Stomach (tissue), 9 donors: Measurements from ENCODE around the gene SLC35E1. TPM values are rescaled to one million over a fixed set of nuclear protein-coding genes. Genes with fewer than 3 reads are reported as not detected.

ENCODE experiments used
- DNase-seq, 2 donors: peaks; one replicate each; pipeline versions ENCODE4 v3.0.0 to v3.0.0-alpha.2; 2013 to 2019
- H3K27ac ChIP-seq, 5 donors: fragments of 200-600 bp in 4 of 5; sonication (generic) in 4 of 5; one replicate each; pipeline ENCODE4 v1.5.1; 2013 to 2019; ENCODE audit warnings: mild to moderate bottlenecking in 1 of 5, moderate library complexity in 1 of 5
- H3K27me3 ChIP-seq, 3 donors: fragments of 200-600 bp; sonication (generic); one replicate each; pipeline ENCODE4 v1.5.1; 2017 to 2019; ENCODE audit warnings: mixed run types in 1 of 3
- H3K36me3 ChIP-seq, 4 donors: fragments of 200-600 bp; sonication (generic); 1 replicate in 3 of 4; 2 replicates in 1 of 4; pipeline ENCODE4 v1.5.1; 2016 to 2019
- H3K4me1 ChIP-seq, 4 donors: fragments of 200-600 bp; sonication (generic); one replicate each; pipeline ENCODE4 v1.5.1; 2016 to 2019
- H3K4me3 ChIP-seq, 4 donors: fragments of 200-600 bp; sonication (generic) in 3 of 4; one replicate each; pipeline ENCODE4 v1.5.1; 2016 to 2019; ENCODE audit warnings: mild to moderate bottlenecking in 1 of 4
- H3K9me3 ChIP-seq, 4 donors: fragments of 200-600 bp; sonication (generic); one replicate each; pipeline ENCODE4 v1.5.1; 2016 to 2019
- CTCF ChIP-seq, 7 experiments: fragments of 450-650 bp in 4 of 7; fragments of 200-600 bp in 3 of 7; sonication (generic) in 3 of 7; IDR thresholded peaks; one replicate each; pipeline ENCODE4 v1.5.1; 2016 to 2019; ENCODE audit warnings: antibody characterized with exemption in 7 of 7, control low read depth in 2 of 7, mild to moderate bottlenecking in 1 of 7
- EP300 ChIP-seq: sonication (generic); formaldehyde crosslinking; IDR thresholded peaks from one replicate; pipeline ENCODE4 v1.6.1; 2017; ENCODE audit warnings: antibody characterized with exemption
- POLR2A ChIP-seq, 4 donors: fragments of 450-650 bp; IDR thresholded peaks; one replicate each; pipeline ENCODE4 v1.6.1; 2016; ENCODE audit warnings: antibody characterized with exemption in 4 of 4, control low read depth in 2 of 4, mild to moderate bottlenecking in 1 of 4, moderate library complexity in 1 of 4
- POLR2AphosphoS5 ChIP-seq, 3 donors: sonication (generic); formaldehyde crosslinking; IDR thresholded peaks; one replicate each; pipeline ENCODE4 v1.6.1; 2016; ENCODE audit warnings: antibody characterized with exemption in 3 of 3
- WGBS, 5 donors: extraction: QIAGEN DNeasy Blood & Tissue Kit in 3 of 5; methylation state at CpG; one replicate each; pipeline versions ENCODE4 v1.1.5 to v1.1.7; 2013 to 2018; 5-methylcytosine and 5-hydroxymethylcytosine counted together
- intact Hi-C: fragments of 100-400 bp; cut with DNase I; formaldehyde crosslinking; loops from one replicate; pipeline ENCODE4 v1.15.1; 2023; ENCODE audit warnings: low total_unique reads
- polyA plus RNA-seq, 3 donors: library from polyadenylated mRNA; stranded (reverse); fragments of 200-250 nt; gene quantifications; one replicate each; pipeline ENCODE4 v1.2.3, GENCODE V29; 2013
- total RNA-seq, 5 donors: library from RNA; depleted of rRNA; stranded (reverse); fragments of >200 nt; gene quantifications; one replicate each; pipeline versions ENCODE4 v1.1.0 to v1.2.3, GENCODE V29; 2014 to 2016
- donor health status: healthy with polysubstance abuse.
- donor health status: Bipolar disorder and iron deficiency.
- donor health status: healthy.

SLC35E1 gene
- total and polyA plus RNA-seq, 8 donors: 16.2 to 63.7 (median 27.7) TPM

GRCh38 chr19:16620018-16620417 lies 47.8 kb upstream of the SLC35E1 start:
- peaks cover 0 to 19% (median 14%) of the 10 kb centered on the region in 4 donors for H3K36me3 ChIP-seq
- H3K9me3 ChIP-seq: no peaks in the 10 kb centered on the region
- no peak overlapping the region for H3K4me3 ChIP-seq
- H3K4me1 ChIP-seq: peaks cover 17 to 81% (median 50%) of the 10 kb centered on the region in 4 donors
- H3K27me3 ChIP-seq: no peaks in the 10 kb centered on the region
- intact Hi-C loops: no loop called here
- WGBS, 5 donors: 72 to 88% (median 75%) methylated on average over 3 to 5 of the region's 5 CpGs
- TF ChIP-seq CTCF (IDR thresholded peaks at IDR 0.05) (no peak), POLR2AphosphoS5 (IDR thresholded peaks at IDR 0.05) (no peak), POLR2A (IDR thresholded peaks at IDR 0.05) (no peak), EP300 (no peak)
- no peak for DNase-seq
- H3K27ac ChIP-seq: no peak overlapping the region

GRCh38 chr19:16619457-16619856 lies 47.2 kb upstream of the SLC35E1 start:
- 28 to 50% (median 40%) methylated on average over 6 to 7 of the region's 7 CpGs for WGBS, 5 donors
- Histone ChIP-seq H3K36me3 (peaks cover 0 to 14% (median 9%) of the 10 kb centered on the region in 4 donors), H3K9me3 (no peaks in the 10 kb centered on the region), H3K4me3 (no peak overlapping the region), H3K27me3 (no peaks in the 10 kb centered on the region), H3K4me1 (peaks cover 17 to 82% (median 50%) of the 10 kb centered on the region in 4 donors), H3K27ac (no peak overlapping the region)
- no peak for DNase-seq
- no peak for TF ChIP-seq EP300
- no peak for TF ChIP-seq CTCF (IDR thresholded peaks at IDR 0.05)
- no peak for TF ChIP-seq POLR2A (IDR thresholded peaks at IDR 0.05)
- TF ChIP-seq POLR2AphosphoS5 (IDR thresholded peaks at IDR 0.05): no peak
- intact Hi-C loops: no loop called here

- peaks cover 0 to 1% (median 0%) of the 10 kb centered on the region in 4 donors for H3K36me3 ChIP-seq
- WGBS, 5 donors: 94 to 97% (median 96%) methylated on average over 7 of the region's 7 CpGs
- H3K9me3 ChIP-seq: no peaks in the 10 kb centered on the region
- H3K4me3 ChIP-seq: no peak overlapping the region
- H3K27ac ChIP-seq: no peak overlapping the region
- DNase-seq: no peak
- intact Hi-C loops: no loop called here
- H3K4me1 ChIP-seq: peaks cover 19 to 83% (median 51%) of the 10 kb centered on the region in 4 donors
- H3K27me3 ChIP-seq: no peaks in the 10 kb centered on the region
- TF ChIP-seq EP300 (no peak), CTCF (IDR thresholded peaks at IDR 0.05) (no peak), POLR2AphosphoS5 (IDR thresholded peaks at IDR 0.05) (no peak), POLR2A (IDR thresholded peaks at IDR 0.05) (no peak)
Measured at GRCh38 chr19:16618248-16618647, 46.0 kb upstream of the SLC35E1 start.

GRCh38 chr19:16615808-16616207 lies 43.6 kb upstream of the SLC35E1 start:
- Histone ChIP-seq H3K27me3 (no peaks in the 10 kb centered on the region), H3K4me1 (peaks cover 18 to 90% (median 57%) of the 10 kb centered on the region in 4 donors), H3K36me3 (no peaks in the 10 kb centered on the region), H3K9me3 (no peaks in the 10 kb centered on the region), H3K4me3 (no peak overlapping the region), H3K27ac (no peak overlapping the region)
- intact Hi-C loops: no loop called here
- DNase-seq: no peak
- 7 to 63% (median 49%) methylated on average over 1 of the region's 1 CpG for WGBS, 5 donors
- TF ChIP-seq POLR2AphosphoS5 (IDR thresholded peaks at IDR 0.05) (no peak), CTCF (IDR thresholded peaks at IDR 0.05) (no peak), POLR2A (IDR thresholded peaks at IDR 0.05) (no peak), EP300 (no peak)
